Measurements from ENCODE around the gene HTATIP2. TPM values are rescaled to one million over a fixed set of nuclear protein-coding genes. Genes with fewer than 3 reads are reported as not detected.
A peak's percentile ranks its signal among the peaks of the same experiment; 100 is the strongest.

Gene HTATIP2
- polyA plus RNA-seq, 1 donor from 2014 or later, result not detected

GRCh38 chr11:20362481-20362880, 1.0 kb upstream of the HTATIP2 start:
- Histone ChIP-seq H3K79me2 (replicated peaks; ENCODE audit: insufficient read depth, low read length) (no peaks in the 10 kb centered on the region), H3K4me3 (ENCODE audit: low read length) (no peak overlapping the region), H3K9ac (ENCODE audit: low read length) (no peak overlapping the region), H3K4me2 (ENCODE audit: low read length) (no peak overlapping the region), H3K9me2 (ENCODE audit: insufficient read depth, low read length) (no peaks in the 10 kb centered on the region), H3K9me3 (ENCODE audit: low read length) (no peaks in the 10 kb centered on the region), H2AFZ (ENCODE audit: low read depth, low read length) (no peak overlapping the region), H3K36me3 (ENCODE audit: insufficient read depth, low read length) (no peaks in the 10 kb centered on the region), H4K20me1 (ENCODE audit: insufficient read depth) (no peaks in the 10 kb centered on the region), H3K27ac (ENCODE audit: low read length) (no peak overlapping the region), H3K27me3 (ENCODE audit: insufficient read depth, low read depth, low read length) (peaks cover 42% of the 10 kb centered on the region), H3F3A (ENCODE audit: insufficient read depth, low read length, poor library complexity, severe bottlenecking) (no peaks in the 10 kb centered on the region)
- no peak for TF ChIP-seq POLR2AphosphoS5 (IDR thresholded peaks at IDR 0.05)
- TF ChIP-seq SMC3 (conservative IDR thresholded peaks at IDR 0.05; ENCODE audit: poor library complexity), result no peak
- TF ChIP-seq RAD21 (conservative IDR thresholded peaks at IDR 0.05), result no peak
- TF ChIP-seq, protein P1, sequence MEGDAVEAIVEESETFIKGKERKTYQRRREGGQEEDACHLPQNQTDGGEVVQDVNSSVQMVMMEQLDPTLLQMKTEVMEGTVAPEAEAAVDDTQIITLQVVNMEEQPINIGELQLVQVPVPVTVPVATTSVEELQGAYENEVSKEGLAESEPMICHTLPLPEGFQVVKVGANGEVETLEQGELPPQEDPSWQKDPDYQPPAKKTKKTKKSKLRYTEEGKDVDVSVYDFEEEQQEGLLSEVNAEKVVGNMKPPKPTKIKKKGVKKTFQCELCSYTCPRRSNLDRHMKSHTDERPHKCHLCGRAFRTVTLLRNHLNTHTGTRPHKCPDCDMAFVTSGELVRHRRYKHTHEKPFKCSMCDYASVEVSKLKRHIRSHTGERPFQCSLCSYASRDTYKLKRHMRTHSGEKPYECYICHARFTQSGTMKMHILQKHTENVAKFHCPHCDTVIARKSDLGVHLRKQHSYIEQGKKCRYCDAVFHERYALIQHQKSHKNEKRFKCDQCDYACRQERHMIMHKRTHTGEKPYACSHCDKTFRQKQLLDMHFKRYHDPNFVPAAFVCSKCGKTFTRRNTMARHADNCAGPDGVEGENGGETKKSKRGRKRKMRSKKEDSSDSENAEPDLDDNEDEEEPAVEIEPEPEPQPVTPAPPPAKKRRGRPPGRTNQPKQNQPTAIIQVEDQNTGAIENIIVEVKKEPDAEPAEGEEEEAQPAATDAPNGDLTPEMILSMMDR (IDR thresholded peaks at IDR 0.05; ENCODE audit: poor library complexity, severe bottlenecking), result no peak
- no peak for TF ChIP-seq EZH2 (IDR thresholded peaks at IDR 0.05; ENCODE audit: borderline replicate concordance, insufficient read depth, low read length, poor library complexity, severe bottlenecking)
- no peak for TF ChIP-seq TAF1 (IDR thresholded peaks at IDR 0.05; ENCODE audit: low read depth)
- no peak for TF ChIP-seq MXI1 (conservative IDR thresholded peaks at IDR 0.05; ENCODE audit: poor library complexity, severe bottlenecking)
- no peak for TF ChIP-seq EP300 (conservative IDR thresholded peaks at IDR 0.05; ENCODE audit: poor library complexity, severe bottlenecking)
- TF ChIP-seq, protein P2, sequence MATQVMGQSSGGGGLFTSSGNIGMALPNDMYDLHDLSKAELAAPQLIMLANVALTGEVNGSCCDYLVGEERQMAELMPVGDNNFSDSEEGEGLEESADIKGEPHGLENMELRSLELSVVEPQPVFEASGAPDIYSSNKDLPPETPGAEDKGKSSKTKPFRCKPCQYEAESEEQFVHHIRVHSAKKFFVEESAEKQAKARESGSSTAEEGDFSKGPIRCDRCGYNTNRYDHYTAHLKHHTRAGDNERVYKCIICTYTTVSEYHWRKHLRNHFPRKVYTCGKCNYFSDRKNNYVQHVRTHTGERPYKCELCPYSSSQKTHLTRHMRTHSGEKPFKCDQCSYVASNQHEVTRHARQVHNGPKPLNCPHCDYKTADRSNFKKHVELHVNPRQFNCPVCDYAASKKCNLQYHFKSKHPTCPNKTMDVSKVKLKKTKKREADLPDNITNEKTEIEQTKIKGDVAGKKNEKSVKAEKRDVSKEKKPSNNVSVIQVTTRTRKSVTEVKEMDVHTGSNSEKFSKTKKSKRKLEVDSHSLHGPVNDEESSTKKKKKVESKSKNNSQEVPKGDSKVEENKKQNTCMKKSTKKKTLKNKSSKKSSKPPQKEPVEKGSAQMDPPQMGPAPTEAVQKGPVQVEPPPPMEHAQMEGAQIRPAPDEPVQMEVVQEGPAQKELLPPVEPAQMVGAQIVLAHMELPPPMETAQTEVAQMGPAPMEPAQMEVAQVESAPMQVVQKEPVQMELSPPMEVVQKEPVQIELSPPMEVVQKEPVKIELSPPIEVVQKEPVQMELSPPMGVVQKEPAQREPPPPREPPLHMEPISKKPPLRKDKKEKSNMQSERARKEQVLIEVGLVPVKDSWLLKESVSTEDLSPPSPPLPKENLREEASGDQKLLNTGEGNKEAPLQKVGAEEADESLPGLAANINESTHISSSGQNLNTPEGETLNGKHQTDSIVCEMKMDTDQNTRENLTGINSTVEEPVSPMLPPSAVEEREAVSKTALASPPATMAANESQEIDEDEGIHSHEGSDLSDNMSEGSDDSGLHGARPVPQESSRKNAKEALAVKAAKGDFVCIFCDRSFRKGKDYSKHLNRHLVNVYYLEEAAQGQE (IDR thresholded peaks at IDR 0.05; ENCODE audit: borderline replicate concordance), result no peak

- Histone ChIP-seq H4K20me1 (ENCODE audit: insufficient read depth) (no peaks in the 10 kb centered on the region), H3K36me3 (ENCODE audit: insufficient read depth, low read length) (no peaks in the 10 kb centered on the region), H3F3A (ENCODE audit: insufficient read depth, low read length, poor library complexity, severe bottlenecking) (no peaks in the 10 kb centered on the region), H3K9me2 (ENCODE audit: insufficient read depth, low read length) (no peaks in the 10 kb centered on the region), H2AFZ (ENCODE audit: low read depth, low read length) (no peak overlapping the region), H3K79me2 (replicated peaks; ENCODE audit: insufficient read depth, low read length) (no peaks in the 10 kb centered on the region), H3K27ac (ENCODE audit: low read length) (no peak overlapping the region), H3K9ac (ENCODE audit: low read length) (no peak overlapping the region), H3K9me3 (ENCODE audit: low read length) (no peaks in the 10 kb centered on the region), H3K4me2 (ENCODE audit: low read length) (no peak overlapping the region), H3K27me3 (ENCODE audit: insufficient read depth, low read depth, low read length) (peaks cover 42% of the 10 kb centered on the region), H3K4me3 (ENCODE audit: low read length) (peak overlapping the region; percentile 68)
- TF ChIP-seq, protein P2 (IDR thresholded peaks at IDR 0.05; ENCODE audit: borderline replicate concordance), result no peak
- TF ChIP-seq TAF1 (IDR thresholded peaks at IDR 0.05; ENCODE audit: low read depth) (no peak), RAD21 (conservative IDR thresholded peaks at IDR 0.05) (no peak), MXI1 (conservative IDR thresholded peaks at IDR 0.05; ENCODE audit: poor library complexity, severe bottlenecking) (no peak), EP300 (conservative IDR thresholded peaks at IDR 0.05; ENCODE audit: poor library complexity, severe bottlenecking) (no peak), SMC3 (conservative IDR thresholded peaks at IDR 0.05; ENCODE audit: poor library complexity) (no peak), POLR2AphosphoS5 (IDR thresholded peaks at IDR 0.05) (no peak), EZH2 (IDR thresholded peaks at IDR 0.05; ENCODE audit: borderline replicate concordance, insufficient read depth, low read length, poor library complexity, severe bottlenecking) (no peak)
- TF ChIP-seq, protein P1 (IDR thresholded peaks at IDR 0.05; ENCODE audit: poor library complexity, severe bottlenecking), result no peak
Measured at GRCh38 chr11:20363149-20363499, 390 bp upstream of the HTATIP2 start.
